HG03095 (cell line): ENCODE results near the gene B4GALT7.

Source experiments
- ATAC-seq: cut with Tn5 transposase; IDR thresholded peaks from one replicate; pipeline ENCODE4 v1.9.1; 2021; ENCODE audit warnings: moderate library complexity; ENCODE audit not compliant: unreplicated experiment

The B4GALT7 gene

DNA sequence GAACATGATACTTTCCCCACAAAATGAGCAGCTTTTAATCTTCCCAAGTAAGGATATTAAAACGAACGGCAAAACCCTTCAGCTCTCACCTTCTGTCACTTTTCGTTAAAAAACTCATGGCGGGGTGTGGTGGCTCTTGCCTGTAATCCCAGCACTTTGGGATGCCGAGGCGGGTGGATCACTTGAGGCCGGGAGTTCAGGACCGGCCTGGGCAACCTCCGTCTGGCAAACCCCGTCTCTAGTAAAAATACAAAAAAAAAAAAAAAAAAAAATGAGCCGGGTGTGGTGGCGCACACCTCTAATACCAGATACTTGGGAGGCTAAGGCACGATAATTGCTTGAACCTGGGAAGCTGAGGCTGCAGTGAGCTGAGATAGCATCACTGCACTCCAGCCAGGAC lies 7.0 kb upstream of the B4GALT7 start:
- no peak for ATAC-seq

DNA sequence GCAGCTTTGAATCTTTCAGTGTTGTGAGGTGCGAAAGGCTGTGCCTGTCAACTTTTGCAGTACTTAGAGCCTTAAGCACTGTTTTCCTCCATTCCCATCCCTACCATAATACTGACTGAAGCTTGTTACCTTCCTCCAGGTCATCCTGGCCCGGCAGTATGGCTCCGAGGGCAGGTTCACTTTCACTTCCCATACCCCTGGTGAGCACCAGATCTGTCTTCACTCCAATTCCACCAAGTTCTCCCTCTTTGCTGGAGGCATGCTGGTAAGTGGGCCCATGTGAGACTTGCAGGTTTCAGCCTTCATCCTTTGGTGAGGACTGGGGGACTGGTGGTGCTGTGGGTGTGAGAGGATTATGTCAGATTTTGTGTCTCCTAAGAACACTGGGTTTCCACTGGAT lies 6.4 kb upstream of the B4GALT7 start:
- ATAC-seq = no peak

DNA sequence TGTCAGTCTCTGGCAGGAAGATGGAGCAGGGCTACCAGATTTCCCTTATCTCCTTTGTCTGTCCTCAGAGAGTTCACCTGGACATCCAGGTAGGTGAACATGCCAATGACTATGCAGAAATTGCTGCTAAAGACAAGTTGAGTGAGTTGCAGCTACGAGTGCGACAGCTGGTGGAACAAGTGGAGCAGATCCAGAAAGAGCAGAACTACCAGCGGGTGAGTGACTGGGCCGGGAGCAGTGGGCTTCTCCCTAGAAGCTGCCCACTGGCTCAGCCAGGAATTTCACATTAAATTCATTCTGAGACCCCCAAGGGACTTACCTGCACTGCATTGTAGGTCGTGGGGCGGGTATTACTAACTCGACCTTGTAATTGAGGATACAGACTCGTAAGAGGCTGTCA lies 5.9 kb upstream of the B4GALT7 start:
- no peak for ATAC-seq

DNA sequence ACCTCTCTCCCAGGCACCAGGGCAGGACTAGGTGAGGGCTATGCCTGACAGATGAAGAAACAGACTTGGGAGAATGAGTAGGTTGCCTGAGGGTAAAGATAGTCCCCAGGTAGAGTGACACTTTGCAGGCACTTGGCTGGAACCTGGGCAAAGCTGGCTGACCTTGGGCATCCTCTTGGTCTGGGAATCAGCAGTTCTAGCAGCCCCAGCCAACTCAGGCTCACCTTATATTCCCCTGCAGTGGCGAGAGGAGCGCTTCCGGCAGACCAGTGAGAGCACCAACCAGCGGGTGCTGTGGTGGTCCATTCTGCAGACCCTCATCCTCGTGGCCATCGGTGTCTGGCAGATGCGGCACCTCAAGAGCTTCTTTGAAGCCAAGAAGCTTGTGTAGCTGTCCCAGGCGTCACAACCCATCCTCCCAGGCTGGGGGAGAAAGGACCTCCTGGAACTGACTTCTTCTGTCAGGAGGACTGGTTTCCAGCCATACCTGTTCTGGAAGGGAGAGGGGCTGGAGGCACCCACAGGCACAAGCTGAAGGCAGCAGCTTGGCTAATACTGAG lies 4.8 kb upstream of the B4GALT7 start:
- ATAC-seq = no peak

DNA sequence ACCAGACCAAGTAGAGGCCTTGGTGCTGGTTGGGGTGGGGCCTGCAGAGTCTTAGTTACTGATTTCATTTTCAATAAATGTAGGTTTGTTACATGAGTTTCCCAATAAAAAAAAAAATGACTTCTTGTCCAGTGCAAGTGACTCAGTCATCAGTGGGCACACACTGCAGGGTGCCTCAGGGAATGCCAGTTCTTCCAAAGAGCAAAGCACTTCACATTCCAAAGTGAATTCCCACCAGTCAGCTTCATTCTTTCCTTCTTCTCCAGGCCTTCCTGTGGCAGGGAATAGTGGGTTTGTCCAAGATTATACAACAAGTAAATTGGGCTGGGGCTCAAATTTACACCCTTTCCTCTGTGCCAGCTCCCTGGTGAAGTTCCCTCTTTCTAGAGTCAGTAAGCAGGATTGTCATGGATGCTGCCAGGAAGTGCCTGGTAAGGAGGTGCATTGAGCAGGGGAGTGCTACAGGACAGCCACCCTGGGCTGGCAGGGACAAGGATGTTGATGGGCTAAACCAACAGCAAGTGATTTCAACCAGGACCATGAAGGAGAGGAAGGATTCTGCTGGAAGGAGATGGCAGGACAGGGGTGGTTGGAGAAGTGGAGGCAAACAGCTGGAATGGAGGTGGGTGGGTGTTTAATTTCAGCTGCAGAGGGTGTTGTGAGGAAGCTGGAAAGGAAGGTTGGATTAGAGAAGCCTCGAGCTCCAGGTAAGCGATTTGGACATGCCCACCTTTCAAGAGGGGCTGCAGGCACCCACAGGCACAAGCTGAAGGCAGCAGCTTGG lies 3.7 kb upstream of the B4GALT7 start:
- no peak for ATAC-seq

DNA sequence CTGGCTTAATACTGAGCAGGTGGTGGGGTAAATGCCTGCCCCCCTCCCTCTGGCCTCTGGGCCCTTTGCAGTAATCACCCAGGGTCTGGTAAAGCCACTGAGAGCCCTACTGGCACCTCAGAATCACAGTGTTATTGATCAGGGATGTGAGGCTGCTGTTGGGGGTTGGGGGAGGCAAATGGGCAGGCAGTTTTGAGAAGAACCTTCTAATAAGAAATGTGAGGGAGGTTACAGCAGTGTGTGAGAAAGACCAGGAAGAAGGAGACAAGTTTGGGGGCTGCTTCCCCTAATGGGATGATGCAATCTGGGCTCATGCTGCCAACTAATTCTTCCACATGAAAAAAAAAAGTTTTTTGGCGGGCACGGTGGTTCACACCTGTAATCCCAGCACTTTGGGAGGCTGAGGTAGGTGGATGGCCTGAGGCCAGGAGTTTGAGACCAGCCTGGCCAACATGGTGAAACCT lies 3.1 kb upstream of the B4GALT7 start:
- no peak for ATAC-seq

DNA sequence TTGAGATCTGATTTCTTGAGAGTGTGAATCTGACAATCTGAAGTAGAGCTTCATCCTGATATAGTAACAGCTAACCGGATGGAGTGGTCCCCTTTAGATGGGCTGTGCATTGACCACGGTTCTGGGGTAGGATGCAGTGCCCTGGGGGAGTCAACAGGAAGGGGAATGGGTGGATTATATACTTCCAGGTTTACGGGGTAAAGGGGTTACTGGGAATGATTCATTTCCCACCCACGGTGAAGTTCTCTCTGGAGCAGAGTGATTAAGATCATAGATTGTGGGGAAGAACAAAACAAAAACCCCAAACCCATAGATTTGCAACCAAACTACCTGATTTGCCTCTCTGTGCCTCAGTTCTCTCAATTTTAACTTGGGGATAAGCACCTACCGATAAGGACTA lies 1.5 kb upstream of the B4GALT7 start:
- no peak for ATAC-seq

DNA sequence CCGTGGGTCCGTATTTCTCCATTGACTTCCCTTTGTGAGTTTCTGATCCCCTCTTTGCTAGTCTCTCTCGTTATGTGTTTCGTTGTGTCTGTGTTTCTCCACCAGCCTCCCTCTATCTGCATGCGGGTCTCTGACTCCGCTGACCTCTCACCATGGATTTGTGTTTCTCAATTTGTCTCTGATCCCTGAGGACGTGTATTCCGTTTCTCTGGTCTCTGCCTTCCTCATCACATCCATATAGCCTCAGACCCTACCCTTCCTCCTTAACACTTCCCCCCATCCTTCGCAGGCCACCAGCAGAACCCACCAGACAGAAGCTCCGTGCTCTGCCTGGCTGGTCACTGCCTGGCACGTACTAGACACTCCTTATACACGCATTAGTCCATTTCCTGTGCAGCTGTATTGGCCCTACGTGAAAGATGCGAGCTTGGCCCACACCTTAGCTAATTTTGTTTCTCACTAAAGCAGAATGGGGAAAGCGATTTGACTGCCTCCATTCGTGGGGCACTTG lies 631 bp downstream of the B4GALT7 start:
- ATAC-seq = no peak

DNA sequence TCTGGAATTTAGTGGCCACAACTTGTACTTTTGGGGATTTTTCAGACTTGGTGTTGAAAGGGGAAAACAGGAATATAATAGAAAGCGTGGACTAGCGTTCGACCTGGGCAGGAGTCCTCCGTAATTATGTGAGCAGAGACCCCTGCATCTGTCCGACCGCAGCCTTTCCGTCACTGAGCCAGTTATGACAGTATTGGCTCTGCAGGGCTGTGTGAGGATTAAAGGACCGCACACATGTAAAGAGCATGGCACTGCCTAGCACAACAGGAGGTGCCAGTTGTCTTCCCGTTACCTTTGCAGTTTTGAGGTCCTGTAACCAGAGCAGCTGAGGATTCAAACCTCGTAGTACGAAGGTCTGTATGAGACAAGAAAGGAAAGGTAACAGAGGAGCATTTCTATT lies 1.2 kb downstream of the B4GALT7 start:
- no peak for ATAC-seq

DNA sequence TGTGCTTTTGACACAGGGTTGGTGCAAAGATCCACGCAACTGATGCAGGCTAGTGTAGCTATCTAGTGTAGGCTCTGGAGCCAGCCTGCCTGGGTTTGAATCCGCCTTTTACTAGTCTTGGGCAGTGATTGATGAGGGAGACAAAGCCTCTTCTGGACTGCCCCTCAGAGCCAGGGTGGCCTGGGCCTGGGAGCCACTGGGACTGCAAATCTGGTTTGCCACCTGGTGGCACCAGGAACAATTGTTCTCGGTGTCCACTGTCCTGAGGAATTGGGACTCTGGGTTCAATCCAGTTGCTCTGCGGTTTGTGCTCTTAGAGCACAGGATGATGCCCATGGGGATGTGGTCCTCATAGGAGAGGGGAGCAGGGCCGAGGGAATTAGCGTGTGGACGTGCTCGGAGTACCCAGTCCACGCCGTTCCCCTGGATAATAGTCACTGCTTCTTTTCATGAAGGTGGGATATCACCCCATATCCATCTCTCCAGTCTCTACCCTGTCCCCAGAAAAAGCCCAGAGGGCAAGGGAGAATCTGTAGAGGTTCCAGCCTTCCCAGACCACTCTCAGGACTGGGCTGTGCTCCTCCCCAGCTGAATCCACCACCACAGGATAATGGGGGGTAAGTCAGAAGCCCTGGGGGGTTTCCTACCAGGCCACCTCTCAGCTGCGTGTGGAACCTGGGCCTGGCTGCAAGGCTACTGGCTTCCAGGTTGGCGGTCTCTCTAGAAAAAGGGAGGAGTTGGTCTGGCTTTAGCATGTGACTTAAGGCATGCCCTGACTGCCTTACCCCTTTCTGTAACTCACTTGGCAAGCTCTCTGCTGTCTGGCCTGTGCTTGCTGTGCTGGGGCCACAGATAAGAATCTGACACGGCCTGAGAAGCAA lies 1.9 kb downstream of the B4GALT7 start:
- ATAC-seq = no peak

DNA sequence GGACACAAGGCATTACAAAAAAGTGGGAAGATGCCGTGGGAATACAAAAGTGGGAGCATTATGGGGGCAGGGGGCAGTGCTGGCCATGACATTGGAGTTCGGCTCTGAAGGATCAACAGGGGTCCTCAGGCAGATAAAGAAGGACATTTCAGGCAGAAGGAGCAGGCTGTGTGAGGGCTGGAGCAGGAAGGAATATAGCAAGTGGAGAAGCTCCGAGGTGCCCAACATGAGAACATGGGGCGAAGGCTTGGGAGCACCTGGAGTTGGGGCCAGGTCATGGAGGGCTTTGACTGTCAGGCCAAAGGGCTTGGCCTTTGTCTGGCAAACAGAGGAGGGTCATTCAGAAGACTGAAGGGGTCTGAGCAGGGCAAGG lies 2.5 kb downstream of the B4GALT7 start:
- no peak for ATAC-seq

DNA sequence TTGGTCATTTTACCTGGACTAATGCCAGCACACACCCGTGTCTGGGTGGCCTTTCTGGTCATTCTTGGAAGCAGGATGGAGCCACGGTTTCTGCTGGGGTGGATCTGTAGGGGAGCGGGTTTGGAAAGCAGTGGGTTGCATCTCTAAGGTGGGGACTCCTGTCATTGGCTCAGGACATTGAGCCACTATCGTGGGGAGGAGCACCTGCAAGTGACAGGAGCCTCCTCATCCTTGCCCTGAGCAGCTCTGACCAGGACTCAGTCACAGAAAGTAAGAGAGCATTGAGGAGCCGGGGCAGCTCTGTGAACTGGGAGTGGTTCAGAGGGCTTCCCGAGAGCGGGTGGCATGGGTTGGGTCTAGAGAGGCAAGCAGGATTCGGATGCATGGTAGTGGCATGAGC lies 3.7 kb downstream of the B4GALT7 start:
- ATAC-seq = no peak

DNA sequence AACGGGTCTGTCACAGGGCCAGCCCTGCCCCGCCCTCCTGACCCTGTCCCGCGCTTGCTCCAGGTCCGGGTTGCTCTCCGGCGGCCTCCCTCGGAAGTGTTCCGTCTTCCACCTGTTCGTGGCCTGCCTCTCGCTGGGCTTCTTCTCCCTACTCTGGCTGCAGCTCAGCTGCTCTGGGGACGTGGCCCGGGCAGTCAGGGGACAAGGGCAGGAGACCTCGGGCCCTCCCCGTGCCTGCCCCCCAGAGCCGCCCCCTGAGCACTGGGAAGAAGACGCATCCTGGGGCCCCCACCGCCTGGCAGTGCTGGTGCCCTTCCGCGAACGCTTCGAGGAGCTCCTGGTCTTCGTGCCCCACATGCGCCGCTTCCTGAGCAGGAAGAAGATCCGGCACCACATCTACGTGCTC lies 4.2 kb downstream of the B4GALT7 start:
- ATAC-seq = no peak

DNA sequence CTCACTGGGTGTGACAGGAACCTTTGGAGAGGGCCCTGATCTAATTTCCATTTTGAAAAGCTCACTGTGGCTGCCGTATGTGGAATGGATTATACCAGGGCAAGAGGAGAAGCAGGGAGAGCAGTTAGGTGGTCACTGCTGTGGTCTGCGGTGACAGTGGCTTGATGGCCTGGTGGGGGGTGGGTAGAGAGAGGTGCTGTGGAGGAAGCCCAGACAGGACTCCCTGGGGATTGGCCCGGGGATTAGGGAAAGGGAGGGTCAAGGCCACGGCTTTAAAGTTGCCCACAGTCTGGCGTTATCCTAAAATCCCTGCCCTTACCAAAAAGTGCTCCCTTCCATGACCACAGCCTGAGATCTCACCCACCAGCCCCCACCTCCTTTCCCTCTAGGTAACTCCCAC lies 4.7 kb downstream of the B4GALT7 start:
- ATAC-seq = no peak

DNA sequence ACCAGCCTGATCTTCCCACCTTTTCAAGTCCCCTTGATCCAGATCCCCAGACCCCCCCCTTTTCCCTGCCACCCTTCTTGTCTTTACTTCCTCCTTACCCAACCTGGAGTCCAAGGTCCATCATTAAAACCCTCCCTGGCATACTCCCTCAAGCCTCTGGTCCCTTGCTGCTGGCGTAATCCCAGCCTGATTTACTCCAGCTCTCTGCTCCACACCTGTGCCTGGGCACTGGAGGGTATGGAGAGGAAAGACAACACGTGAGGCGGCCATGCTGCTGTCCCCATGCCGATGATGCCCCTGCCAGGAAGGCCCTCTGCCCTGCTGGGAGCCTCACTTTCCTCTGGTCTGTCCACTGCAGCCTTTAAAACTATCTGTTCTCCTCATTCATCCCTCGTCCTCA lies 5.1 kb downstream of the B4GALT7 start:
- no peak for ATAC-seq

DNA sequence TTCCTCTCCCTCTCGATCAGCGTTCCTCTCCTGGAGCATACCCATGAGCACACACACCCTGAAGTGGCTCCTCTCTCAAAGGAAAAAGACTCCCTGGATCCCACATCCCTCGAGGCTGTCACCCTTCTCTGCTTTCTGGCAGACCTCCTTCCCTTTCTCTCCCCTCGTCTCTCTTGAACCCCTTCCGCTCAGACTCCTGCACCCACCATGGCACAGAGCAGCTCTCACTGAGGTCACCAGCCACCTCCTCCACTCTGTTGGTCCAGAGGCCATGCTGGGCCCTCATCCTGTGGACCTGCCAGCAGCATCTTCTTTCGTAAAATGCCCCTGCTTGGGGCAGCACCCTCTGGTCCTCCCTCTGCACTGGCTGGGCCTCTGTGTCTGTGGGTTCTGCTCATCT lies 5.7 kb downstream of the B4GALT7 start:
- no peak for ATAC-seq

DNA sequence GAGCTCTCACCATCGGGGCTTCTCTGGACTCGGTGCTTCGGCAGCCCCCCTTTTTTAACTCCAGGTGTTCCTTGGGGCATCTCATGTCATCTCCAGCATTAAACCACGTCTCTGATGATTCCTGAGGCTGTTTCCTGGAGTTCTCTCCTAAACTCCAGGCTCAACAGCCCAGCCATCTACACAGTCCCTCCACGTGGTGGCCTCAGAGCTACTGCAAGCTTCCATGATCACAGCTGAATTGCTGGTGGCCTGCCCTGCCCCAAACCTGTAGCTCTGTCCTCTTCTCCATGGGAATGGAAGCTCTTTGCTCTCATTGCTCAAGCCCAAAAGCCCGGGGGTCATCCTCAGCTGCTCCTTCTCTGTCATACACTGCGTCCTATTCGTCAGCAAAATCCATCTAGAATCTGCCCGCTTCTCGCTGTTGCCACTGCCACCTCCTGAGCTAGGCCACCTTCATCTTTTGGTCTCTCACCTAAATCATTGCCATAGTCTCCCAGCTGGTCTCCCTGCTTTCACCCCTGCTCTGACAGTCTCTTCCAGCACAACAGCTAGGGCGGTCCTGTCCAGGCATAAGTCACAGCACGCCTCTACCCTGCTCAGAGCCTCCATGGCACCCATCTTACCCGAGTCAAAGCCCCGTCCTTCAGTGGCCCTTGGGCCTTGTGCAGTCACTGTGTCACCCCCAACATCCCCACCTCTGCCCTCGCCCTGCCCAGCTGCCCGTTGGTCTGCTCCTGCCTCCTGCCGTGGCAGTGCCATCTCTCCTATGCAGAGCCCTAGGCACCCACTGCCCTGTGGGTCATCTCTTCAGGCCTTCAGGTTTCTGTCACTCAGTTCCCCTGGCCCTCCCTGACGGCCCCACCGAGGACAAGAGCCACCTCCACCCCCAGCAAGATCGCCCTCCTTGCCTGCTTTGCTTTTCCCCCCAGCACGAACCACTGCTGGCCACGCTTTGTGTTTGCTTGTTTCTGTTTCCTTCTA lies 6.4 kb downstream of the B4GALT7 start:
- no peak for ATAC-seq

DNA sequence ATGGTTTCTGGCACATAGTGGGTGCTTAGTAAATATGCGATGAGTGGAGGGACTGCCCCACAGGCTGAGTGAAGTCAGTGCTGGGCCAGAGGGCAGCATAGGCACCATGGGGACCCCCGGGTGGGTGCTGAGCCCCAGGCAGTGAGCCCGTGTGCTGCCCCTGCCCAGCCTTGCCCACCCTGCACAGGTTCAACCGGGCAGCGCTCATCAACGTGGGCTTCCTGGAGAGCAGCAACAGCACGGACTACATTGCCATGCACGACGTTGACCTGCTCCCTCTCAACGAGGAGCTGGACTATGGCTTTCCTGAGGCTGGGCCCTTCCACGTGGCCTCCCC lies 7.2 kb downstream of the B4GALT7 start:
- no peak for ATAC-seq

DNA sequence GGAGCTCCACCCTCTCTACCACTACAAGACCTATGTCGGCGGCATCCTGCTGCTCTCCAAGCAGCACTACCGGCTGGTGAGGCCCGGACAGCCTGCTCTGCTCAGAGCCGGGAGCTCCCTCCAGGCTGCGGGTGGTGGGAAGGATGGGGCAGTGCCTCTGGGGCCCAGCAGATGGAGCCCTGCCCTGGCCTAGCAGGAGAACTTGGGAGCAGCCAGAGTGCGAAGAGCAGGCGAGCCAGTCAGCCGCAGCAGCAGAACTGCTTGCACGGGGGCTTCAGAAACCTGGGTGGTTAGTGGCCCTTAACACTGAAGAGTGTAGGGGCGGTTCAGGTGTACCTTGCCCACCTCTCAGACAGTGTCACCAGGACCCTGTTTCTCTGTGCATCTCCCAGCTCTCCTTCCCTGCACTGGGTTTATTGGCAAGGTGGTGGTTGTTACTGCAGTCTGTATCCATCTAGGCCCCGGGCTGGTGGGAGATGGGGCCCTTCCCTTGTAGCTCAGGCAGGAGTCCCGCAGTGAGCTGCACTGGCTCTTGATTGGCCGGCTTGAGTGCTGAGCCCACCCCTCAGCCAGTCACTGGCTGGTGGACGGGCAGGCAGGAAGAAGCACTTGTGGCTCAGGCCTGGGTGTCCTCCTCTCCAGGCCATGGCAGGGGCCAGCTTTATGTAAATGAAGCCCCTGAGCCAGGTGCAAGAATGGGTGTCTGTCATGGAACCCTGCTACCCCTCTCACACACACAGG lies 7.7 kb downstream of the B4GALT7 start:
- ATAC-seq = no peak
